Activated T-cell treated with anti-CD3 and anti-CD28 coated beads for 48 hours (primary cell): ENCODE measurements around the gene ELAC2.

Experiments used
- DNase-seq: peaks from one replicate; pipeline ENCODE4 v3.0.0-alpha.2; 2020; ENCODE audit warnings: low read depth

Gene ELAC2

GRCh38 chr17:12953156-12953555, 64.7 kb downstream of the ELAC2 start:
- no peak for DNase-seq

- no peak for DNase-seq
These were observed 65.8 kb downstream of the ELAC2 start for GRCh38 chr17:12952012-12952411.

- no peak for DNase-seq
These were observed 70.8 kb downstream of the ELAC2 start for GRCh38 chr17:12947047-12947446.
